HG03521 (cell line): ENCODE data around the gene SLC35B2.

ENCODE experiments used
- ATAC-seq: cut with Tn5 transposase; IDR thresholded peaks from one replicate; pipeline ENCODE4 v1.9.1; 2021; ENCODE audit warnings: mild to moderate bottlenecking, moderate library complexity; ENCODE audit not compliant: unreplicated experiment

Gene SLC35B2

DNA sequence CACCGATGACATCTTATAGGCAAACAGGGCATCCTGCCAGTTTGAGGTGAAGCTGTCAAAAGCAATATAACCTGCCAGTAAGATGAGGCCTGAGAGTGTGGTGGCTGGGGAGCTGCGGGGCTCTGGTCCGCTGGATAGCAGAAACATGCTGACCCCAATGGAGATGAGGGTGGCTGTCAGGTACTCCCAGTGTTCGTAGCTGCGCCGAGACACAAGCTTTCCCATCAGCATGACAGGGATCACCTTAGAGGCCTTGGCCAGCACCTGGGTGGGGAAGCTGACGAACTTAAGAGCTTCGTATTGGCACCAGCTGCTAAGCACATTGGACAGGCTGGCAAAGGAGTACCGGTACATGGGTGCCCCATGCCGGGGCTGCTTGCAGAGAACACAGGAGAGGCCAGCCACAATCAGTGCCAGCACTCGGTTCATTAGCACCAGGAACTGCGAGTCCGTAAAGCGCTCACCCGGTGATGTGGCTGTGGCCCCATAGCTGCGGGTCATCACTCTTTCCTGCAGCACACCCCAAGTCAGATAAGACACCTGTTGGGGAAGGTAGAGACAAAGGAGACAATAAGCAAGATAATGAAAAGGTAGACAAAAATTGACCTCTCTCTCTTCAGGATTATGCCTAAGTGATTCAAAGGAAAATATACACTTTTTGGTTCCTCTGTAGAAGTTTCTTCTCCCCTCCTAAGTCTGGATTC is 2.1 kb downstream of the SLC35B2 start:
- no peak for ATAC-seq

DNA sequence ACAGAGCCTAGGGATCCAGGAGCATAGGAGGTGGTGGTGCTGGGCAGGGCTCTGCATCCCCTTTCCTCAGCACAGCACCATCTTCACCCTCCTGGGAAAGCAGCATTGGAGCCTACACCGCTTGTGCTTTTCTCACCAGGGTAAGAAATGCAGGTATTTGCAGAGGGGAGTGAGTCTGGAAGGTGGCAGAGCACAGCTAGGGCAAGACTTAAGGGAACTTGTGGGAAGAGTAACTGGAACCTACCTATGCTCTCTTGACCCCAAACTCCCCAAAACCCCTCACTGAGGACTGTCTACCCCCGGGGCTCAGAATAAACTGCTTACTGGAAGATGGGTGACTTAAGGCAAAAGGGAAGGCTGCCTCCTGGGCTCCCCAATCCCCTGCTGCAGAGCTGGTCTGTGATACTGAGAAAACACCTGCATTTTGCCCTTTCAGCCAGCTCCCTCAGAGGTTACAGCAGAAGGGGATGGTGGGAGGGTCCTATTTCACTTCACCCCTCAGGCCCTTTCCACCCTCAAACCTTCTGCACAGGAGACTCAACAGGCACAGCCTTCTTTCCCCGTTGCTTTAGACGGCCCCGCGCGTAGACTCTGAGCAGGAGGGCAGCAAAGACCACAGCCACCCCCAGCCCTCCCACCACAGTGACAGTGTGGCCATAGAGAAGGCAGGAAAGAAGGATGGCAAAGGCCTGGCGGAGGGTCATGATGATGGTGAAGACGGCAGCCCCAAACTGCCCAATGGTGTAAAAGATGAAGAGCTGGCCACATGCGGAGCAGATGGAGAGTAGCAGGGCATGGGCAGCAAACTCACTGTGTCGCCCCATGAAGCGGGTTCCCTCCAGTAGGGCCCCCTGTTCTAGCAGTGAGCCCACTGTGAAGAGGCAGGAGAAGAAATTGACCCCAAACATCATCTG is 2.9 kb downstream of the SLC35B2 start:
- no peak for ATAC-seq

DNA sequence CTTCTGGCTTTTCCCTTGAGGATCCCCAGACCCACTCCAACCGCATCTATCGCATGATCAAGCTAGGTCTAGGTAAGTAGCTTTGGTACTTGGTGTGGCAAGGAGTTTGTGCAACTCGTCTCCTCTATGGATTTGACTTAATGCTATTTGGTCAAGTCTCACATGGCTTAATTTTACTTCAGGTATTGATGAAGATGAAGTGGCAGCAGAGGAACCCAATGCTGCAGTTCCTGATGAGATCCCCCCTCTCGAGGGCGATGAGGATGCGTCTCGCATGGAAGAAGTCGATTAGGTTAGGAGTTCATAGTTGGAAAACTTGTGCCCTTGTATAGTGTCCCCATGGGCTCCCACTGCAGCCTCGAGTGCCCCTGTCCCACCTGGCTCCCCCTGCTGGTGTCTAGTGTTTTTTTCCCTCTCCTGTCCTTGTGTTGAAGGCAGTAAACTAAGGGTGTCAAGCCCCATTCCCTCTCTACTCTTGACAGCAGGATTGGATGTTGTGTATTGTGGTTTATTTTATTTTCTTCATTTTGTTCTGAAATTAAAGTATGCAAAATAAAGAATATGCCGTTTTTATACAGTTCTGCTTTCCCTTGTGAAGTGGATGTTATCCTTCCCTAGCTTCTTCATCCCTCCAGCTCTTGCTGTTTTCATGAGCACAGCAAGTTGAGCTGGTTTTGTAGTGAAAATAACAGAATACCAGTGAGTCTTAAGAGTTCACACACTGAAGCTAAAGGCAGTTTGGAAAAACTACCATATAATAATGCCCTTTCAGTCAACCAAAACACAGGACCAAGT is 3.8 kb downstream of the SLC35B2 start:
- no peak for ATAC-seq

DNA sequence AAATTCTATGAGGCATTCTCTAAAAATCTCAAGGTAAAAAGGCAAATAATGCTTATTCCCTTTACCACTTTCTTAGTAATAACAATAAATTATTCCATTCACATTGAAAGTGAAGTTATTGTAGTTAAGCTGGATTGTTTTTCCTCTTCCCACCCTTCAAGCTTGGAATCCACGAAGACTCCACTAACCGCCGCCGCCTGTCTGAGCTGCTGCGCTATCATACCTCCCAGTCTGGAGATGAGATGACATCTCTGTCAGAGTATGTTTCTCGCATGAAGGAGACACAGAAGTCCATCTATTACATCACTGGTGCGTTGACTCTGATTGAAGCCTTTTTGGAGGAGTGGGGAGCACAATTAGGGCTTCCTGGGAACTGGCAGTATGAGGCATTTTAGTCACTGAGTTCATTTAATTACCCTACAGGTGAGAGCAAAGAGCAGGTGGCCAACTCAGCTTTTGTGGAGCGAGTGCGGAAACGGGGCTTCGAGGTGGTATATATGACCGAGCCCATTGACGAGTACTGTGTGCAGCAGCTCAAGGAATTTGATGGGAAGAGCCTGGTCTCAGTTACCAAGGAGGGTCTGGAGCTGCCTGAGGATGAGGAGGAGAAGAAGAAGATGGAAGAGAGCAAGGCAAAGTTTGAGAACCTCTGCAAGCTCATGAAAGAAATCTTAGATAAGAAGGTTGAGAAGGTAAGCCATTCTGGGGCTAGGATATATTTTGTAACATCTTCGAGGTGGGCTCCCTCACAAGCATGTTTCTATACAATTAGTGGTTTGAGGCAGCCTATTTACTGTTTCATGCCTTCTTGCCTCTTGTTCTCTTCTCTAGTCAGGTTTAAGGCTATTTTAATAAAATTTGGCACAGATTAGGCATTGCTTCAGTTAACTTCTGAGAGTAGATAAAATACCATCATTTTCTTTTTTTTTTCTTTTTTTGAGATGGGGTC is 5.5 kb downstream of the SLC35B2 start:
- ATAC-seq = no peak

DNA sequence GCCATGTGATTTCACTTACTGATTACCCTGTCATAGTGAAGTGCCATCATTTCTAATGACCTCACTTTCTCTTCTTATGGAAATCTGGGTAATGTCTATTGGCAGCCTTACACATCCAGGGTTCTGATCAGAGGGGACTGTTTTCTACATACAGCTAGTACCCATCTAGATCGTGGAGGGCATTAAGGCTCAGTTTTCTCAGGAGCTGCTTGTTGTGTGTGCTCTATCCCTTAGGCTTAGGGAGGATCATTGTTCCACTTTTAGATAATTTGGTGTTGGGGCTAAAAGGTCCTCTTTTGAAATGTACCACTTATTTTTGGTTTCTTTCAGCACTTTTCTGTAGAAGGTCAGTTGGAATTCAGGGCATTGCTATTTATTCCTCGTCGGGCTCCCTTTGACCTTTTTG is 6.6 kb downstream of the SLC35B2 start:
- ATAC-seq = no peak

DNA sequence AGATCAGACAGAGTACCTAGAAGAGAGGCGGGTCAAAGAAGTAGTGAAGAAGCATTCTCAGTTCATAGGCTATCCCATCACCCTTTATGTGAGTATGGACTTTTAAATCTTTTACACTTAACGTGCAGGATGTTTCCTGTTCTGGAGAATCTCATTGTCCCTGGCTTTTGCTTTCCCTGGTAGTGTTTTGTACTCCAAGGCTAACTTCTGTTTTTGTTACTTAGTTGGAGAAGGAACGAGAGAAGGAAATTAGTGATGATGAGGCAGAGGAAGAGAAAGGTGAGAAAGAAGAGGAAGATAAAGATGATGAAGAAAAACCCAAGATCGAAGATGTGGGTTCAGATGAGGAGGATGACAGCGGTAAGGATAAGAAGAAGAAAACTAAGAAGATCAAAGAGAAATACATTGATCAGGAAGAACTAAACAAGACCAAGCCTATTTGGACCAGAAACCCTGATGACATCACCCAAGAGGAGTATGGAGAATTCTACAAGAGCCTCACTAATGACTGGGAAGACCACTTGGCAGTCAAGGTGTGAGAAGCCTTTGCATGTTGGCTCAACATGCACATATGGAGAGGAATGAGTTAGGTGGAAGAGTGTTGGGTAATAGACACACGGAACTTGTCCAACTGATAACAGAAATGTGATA is 7.1 kb downstream of the SLC35B2 start:
- no peak for ATAC-seq

DNA sequence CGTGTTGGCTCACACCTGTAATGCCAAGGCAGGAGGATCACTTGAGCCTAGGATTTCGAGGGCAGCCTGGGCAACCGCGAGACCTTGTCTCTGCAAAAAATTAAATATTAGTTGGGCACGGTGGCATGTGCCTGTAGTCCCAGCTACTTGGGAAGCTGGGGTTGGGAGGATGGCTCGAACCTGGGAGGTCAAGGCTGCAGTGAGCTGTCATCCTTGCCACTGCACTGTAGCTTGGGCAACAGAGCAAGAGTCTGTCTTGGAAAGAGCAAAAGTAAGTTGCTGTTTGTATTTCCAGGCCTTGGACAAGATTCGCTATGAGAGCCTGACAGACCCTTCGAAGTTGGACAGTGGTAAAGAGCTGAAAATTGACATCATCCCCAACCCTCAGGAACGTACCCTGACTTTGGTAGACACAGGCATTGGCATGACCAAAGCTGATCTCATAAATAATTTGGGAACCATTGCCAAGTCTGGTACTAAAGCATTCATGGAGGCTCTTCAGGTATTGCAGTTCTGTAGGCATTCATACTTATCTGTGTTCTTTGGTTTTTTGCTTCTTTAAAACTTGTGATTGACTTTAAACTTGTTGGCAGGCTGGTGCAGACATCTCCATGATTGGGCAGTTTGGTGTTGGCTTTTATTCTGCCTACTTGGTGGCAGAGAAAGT is 8.1 kb downstream of the SLC35B2 start:
- no peak for ATAC-seq

DNA sequence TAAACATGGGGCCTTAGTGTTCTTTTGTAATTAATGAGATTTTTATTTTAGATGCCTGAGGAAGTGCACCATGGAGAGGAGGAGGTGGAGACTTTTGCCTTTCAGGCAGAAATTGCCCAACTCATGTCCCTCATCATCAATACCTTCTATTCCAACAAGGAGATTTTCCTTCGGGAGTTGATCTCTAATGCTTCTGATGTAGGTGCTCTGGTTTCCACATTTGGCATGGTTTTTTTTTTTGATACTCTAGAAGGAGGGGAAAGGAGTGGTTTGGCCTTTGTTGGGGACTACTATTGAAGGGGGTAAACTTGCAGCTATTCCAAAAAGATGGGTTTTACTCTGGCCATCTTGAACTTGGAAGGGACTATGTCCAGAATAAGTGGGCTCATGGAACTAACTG is 8.7 kb downstream of the SLC35B2 start:
- no peak for ATAC-seq

DNA sequence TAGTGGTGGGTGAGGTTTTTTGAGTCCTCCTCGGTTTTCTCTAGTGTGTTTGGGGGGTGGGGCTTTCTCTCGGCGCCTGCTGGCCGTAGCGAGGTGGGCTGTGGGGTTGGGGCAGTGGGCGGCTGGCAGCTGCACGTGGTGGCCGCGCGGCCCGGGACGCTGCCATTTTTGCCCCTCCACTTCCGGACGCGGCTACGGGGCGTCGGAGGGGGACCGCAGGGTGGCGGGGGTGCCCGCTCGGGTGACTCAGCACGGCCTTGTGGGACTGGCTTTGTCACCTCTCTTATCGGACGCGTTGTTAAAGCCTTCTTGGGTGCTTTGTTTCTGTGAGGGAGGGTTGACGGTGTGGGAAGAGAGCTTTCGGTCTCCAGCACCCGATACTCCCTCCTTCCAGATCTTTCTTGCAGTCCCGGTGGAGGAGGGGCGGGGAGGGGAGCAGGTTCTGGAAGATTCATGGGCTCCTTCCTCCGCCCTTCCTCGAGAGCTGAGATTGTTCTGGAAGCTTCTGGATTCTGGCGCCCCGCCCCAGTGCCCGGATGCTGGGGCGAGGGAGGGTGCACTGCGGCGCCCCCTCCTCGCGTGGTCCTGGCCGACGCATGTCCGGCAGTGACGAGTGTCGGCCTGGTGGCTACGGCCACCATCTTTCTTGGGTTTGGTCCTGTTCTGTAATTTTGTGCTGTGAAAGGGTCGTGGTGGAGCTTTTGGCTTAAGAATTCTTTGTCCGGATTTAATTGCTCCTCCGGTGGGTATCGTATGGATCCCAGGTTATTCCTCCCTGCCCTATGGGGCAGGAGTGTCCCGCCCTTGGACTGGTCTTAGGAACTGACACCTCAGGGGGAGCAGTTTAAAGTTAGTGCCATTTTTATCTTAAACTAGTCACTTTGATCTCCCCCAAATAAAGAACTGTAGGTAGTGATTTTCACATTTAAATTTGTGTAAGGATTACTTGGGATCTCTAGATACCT is 9.7 kb downstream of the SLC35B2 start:
- ATAC-seq = peak; percentile 33

DNA sequence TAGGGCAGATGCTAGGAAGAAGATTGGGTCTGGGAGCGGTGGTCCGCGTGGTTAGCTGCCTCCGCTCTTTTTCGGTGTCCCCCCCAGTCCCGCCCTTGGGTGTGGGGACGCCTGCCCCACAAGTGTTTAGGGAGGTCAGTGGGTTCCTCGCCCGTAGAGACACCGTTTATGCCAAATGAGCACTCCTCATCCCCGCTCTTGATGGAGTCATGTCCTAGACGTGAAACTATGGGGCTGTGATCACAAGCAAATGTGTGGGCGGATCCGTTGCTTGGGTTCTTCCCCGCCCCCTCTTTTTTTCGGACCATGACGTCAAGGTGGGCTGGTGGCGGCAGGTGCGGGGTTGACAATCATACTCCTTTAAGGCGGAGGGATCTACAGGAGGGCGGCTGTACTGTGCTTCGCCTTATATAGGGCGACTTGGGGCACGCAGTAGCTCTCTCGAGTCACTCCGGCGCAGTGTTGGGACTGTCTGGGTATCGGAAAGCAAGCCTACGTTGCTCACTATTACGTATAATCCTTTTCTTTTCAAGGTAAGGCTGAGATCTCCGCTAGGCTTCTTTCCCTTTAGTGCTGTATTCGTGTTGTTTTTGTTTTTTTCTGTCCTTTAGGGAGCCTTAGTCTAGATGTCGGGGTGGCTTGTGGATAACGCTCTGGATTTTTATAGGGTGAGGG is 10.5 kb downstream of the SLC35B2 start, which contains the start of gene HSP90AB1:
Gene HSP90AB1 (plus strand): TSS at position 439 of the 675 bp plus-strand sequence. CDS start 1,529 bp downstream, outside the sequence.
- peak; percentile 60 for ATAC-seq

DNA sequence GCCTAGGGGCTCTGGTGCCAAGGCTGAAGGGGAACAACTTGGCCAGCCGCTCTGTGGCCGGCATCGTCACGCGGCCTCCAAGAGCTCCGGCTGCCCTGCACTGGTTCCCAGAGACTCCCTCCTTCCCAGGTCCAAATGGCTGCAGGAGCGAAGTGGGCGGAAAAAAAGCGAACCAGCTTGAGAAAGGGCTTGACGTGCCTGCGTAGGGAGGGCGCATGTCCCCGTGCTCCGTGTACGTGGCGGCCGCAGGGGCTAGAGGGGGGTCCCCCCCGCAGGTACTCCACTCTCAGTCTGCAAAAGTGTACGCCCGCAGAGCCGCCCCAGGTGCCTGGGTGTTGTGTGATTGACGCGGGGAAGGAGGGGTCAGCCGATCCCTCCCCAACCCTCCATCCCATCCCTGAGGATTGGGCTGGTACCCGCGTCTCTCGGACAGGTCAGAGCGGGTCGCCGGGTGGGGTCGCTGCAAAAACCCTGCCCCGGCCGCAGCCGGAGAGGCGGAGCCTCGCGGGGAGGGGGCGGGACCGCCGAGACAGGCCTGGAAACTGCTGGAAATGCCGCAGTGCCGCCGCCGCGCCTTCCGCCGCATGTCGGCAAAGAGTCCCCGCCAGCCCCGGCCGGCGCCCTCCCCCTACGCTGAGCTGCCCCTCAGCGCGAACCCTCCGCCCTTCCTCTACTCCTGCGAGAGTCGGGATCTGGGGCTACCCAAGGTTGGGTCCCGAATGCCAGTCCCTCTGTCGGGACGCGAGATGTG is 11.2 kb downstream of the SLC35B2 start:
- ATAC-seq = peak; percentile 40

DNA sequence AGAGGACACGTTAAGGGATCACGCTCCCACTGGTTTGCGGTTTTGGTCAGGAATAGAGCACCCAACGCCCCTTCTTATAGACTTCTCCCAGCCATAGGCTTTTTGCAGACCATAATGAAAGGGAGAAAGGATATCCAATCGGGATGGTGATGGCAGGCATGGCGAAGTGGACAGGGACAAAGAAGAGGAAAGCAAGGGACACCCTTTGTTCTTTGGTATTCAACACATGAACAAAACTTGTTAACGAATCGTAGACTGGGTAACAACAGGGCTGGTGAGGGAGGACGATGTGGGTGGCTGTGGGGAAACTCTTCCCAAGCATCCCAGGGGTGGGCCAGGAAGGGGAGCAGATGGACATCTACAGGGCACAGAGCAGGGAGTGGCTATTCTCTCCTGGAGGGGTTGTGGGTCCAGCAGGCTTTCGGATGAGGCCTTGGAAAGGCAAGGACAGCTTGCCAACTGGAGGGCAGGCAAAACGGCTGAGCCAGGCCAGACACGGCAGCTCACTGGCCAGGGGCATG is 11.9 kb downstream of the SLC35B2 start:
- ATAC-seq = no peak

DNA sequence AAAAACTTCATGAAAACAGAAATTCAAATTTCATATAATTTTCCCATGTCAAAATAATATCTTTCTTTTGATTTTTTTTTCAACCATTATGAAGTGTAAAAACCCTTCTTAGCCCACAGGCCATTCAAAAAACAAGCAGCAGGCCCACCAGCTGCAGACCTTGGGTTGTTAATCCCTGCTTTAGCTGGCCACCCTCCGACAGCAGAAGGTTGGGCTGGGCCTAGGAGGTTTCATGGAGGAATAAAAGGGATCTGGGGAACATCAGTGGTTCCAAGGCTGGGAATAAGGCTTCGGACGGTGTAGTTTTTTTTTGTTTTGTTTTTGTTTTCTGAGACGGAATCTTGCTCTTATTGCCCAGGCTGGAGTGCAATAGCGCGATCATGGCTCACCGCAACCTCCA is 14.0 kb downstream of the SLC35B2 start:
- no peak for ATAC-seq

DNA sequence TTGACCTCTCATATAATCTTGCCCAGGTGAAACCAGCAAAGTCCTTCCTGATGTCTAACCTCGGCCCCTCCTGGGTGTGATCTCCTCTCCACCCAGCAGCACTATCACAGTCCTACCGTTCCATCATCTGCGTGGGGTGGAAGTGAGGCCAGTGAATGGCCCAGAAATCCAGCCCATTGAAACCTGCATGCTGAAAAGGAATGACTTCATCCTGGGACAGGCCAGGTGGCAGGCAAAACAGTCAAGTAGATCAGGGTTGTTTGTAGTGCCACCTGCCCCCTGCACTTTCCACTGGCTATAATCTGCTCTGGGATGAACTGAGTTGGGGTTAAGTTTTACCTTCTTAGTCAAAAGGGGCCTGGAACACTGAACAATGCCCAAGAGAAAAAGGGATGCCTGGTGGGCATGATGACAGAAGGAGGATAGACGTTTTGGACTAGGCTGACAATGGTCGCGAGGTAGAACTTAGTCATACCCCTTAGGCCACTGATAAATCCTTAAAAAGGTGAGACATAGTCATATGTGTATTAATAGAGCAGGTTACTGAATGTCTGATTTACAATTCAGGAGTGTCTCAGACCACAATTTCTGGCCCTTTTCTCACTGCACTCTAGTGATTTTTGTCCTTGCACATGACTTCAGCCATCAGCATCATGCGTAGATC is 18.5 kb downstream of the SLC35B2 start:
- no peak for ATAC-seq

DNA sequence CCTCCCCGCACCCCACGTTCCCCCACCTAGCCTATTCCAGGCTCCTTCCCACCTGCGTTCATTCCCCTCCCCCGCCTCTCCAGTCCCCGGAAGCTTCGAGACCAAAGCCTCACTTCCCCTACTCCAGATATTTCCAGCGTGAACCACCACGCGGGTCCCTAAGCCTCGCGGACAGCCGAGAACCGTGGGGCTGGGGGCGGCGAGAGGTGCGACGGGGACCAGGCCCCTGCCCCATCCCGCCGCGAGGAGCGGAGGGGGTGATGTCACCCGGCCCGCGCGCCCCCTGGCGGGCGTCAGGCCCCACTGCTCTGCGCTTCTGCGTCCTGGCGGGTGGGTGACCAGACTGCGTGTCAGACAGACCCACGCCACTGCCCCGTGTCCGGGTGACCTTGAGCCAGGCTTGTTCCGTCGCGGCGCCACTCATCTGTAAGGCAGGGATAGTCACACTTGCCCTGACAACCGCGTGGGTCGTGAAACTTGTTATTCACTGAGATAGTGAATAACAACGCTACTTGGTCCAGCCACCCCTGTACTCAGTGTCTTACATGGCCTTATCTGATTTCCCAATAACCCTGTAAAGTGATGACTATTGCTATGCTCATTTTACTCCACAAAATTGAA is 19.4 kb downstream of the SLC35B2 start:
- peak; percentile 87 for ATAC-seq
